Measurements from ENCODE around the gene SLFN12L. TPM values are rescaled to one million over a fixed set of nuclear protein-coding genes. Genes with fewer than 3 reads are reported as not detected.
"Not testable (repeated sequence)": the region's sequence is repeated elsewhere in the genome, so short reads cannot be mapped to it uniquely, and the experiment has no call there.

SLFN12L gene
- polyA plus RNA-seq, 1 of the 3 experiments (the other 2 are of a cell fraction) = not detected

DNA sequence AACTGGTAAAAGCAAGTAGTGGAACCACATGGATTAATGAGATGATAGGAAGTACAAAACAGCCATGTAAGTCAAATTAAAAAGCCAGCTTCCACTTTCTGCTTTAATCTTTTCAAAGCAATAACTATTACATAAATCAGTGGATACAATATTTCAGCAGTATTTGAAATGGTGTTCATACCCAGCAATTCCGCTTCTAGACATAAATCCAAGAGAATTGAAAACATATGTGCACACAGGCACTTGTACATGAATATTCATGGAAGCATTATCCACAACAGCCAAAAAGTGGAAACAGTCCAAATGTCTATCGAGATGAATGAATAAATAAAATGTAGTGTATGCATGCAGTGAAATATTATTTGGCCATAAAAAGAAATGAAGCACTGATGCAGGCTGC is 27.4 kb downstream of the SLFN12L start (continued):
- TF ChIP-seq TCF12 (IDR thresholded peaks at IDR 0.05) (no peak), SIN3A (IDR thresholded peaks at IDR 0.05; ENCODE audit: borderline replicate concordance, low read depth, low read length) (no peak)

DNA sequence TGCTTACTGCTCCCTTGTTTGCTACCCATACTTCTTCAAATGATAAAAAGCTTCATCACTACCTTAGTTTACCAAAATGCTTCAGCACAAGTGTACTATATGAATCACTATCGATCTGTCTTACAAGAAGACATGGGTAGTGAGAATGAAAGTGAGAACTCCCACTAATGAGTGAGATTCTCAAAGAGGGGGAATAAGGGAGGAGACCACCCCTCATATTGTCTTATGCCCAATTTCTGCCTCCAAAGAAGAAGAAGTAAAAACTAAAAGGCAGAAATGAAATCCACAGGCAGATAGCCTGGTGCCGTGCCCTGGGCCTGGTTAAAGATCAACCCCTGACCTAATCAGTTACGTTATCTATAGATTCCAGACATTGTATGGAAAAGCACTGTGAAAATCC is 29.8 kb downstream of the SLFN12L start:
- WGBS (ENCODE audit: low lambda C conversion rate) = 3% methylated on average over 3 of the region's 3 CpGs
- POLR2A ChIA-PET; H3K9me2 ChIP-seq; H3K4me3 ChIP-seq (ENCODE audit: low read depth in 2 of 2, low read length in 1 of 2); H3K9me3 ChIP-seq; H3K4me2 ChIP-seq; H3K79me2 ChIP-seq (ENCODE audit: insufficient read depth); DNase-seq; H3F3A ChIP-seq (replicated peaks; ENCODE audit: insufficient read depth); H3K9ac ChIP-seq; H3K36me3 ChIP-seq (replicated peaks in 1 of 2; ENCODE audit: control insufficient read depth in 1 of 2, insufficient read depth in 2 of 2, low read length in 1 of 2); H2AFZ ChIP-seq (ENCODE audit: low read depth); H3K27ac ChIP-seq (ENCODE audit: low read depth in 2 of 2, low read length in 1 of 2); CTCF ChIA-PET; H3K4me1 ChIP-seq (ENCODE audit: control insufficient read depth in 1 of 2, insufficient read depth in 2 of 2, low read depth in 1 of 2, low read length in 1 of 2); H3K27me3 ChIP-seq (ENCODE audit: insufficient read depth); H4K20me1 ChIP-seq (ENCODE audit: insufficient read depth): not testable (repeated sequence)

DNA sequence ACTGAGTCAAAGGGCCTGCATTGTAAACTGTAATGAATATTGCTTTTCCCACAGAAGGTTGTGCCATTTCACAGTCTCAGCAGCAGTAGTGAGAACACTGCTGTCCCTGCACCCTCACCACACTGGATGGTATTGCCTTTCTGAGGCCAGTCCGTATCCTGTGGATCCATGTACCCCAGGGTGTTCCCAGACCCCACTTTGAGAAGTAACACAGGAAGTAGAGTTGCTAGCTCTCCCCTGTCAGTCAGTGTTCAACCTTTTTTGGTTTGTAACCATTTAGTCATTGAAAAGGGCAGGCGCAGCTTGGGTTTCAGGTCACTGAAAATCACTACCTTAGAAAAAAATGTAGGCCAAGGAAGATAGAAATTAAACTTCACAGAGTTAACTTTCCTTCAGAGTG is 37.9 kb downstream of the SLFN12L start:
- no peaks in the 10 kb centered on the region for H3K79me2 ChIP-seq (ENCODE audit: insufficient read depth)
- POLR2A ChIA-PET = no interaction called here
- no peaks in the 10 kb centered on the region for H3K9me2 ChIP-seq
- H3K27ac ChIP-seq (ENCODE audit: low read depth in 2 of 2, low read length in 1 of 2) = no peak overlapping the region
- DNase-seq = no peak
- no peak for TF ChIP-seq RXRA (IDR thresholded peaks at IDR 0.05; ENCODE audit: borderline replicate concordance, low read depth)
- TF ChIP-seq RCOR1 (IDR thresholded peaks at IDR 0.05; ENCODE audit: low read length) = no peak
- no peak overlapping the region for H3K4me2 ChIP-seq
- H3F3A ChIP-seq (replicated peaks; ENCODE audit: insufficient read depth) = no peaks in the 10 kb centered on the region
- CTCF ChIA-PET = interaction anchor here (1.3 kb wide), 1 partner anchor 40 kb away, joined by 8 read pairs; no protein-coding TSS in a partner anchor
- 19% methylated on average over 2 of the region's 2 CpGs for WGBS (ENCODE audit: low lambda C conversion rate)
- H3K27me3 ChIP-seq (ENCODE audit: insufficient read depth) = peaks cover 60% of the 10 kb centered on the region
- H3K4me1 ChIP-seq (ENCODE audit: control insufficient read depth in 1 of 2, insufficient read depth in 2 of 2, low read depth in 1 of 2, low read length in 1 of 2) = no peaks in the 10 kb centered on the region
- H3K4me3 ChIP-seq (ENCODE audit: low read depth in 2 of 2, low read length in 1 of 2) = no peak overlapping the region
- no peak overlapping the region for H2AFZ ChIP-seq (ENCODE audit: low read depth)
- H3K9ac ChIP-seq = no peak overlapping the region
- H4K20me1 ChIP-seq (ENCODE audit: insufficient read depth) = no peaks in the 10 kb centered on the region
- H3K36me3 ChIP-seq (replicated peaks in 1 of 2; ENCODE audit: control insufficient read depth in 1 of 2, insufficient read depth in 2 of 2, low read length in 1 of 2) = no peaks in the 10 kb centered on the region
- no peaks in the 10 kb centered on the region for H3K9me3 ChIP-seq

DNA sequence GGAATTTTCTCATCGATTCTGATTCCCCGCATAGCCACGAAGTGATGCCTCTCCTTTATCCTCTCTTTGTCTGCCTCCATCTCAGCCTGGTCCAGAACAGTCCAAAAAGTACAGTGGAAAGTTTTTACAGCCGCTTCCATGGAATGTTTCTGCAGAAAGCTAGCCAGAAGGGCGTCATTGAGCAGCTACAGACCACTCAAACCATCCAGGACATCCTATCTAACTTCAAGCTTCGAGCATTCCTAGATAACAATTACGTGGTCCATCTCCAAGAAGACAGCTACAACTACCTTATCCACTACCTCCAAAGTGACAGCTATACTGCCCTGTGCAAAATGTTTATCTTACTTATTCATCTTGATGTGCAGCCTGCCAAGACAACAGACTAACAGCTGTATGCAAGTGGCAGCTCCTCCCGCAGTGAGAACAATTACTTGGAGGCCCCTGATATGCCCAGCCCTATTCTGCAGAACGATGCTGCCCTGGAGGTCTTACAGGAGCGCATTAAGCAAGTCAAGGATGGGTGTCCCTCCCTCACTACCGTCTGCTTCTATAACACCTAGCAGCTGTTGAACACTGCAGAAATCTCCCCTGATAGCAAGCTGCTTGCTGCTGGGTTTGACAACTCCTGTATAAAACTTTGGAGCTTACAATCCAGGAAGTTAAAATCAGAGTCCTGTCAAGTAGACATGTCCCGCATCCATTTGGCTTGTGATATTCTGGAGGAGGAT is 38.9 kb downstream of the SLFN12L start:
- no peak overlapping the region for H3K4me3 ChIP-seq (ENCODE audit: low read depth in 2 of 2, low read length in 1 of 2)
- ChIA-PET POLR2A (no interaction called here), CTCF (interaction anchor here (1.3 kb wide), 1 partner anchor 41 kb away, joined by 8 read pairs; no protein-coding TSS in a partner anchor)
- no peaks in the 10 kb centered on the region for H4K20me1 ChIP-seq (ENCODE audit: insufficient read depth)
- no peak overlapping the region for H2AFZ ChIP-seq (ENCODE audit: low read depth)
- no peak overlapping the region for H3K9ac ChIP-seq
- no peaks in the 10 kb centered on the region for H3K9me3 ChIP-seq
- no peaks in the 10 kb centered on the region for H3K79me2 ChIP-seq (ENCODE audit: insufficient read depth)
- 17% methylated on average over 11 of the region's 12 CpGs for WGBS (ENCODE audit: low lambda C conversion rate)
- no peaks in the 10 kb centered on the region for H3K4me1 ChIP-seq (ENCODE audit: control insufficient read depth in 1 of 2, insufficient read depth in 2 of 2, low read depth in 1 of 2, low read length in 1 of 2)
- H3K9me2 ChIP-seq = no peaks in the 10 kb centered on the region
- no peak overlapping the region for H3K4me2 ChIP-seq
- no peak overlapping the region for H3K27ac ChIP-seq (ENCODE audit: low read depth in 2 of 2, low read length in 1 of 2)
- DNase-seq = no peak
- H3K27me3 ChIP-seq (ENCODE audit: insufficient read depth) = peaks cover 66% of the 10 kb centered on the region
- H3F3A ChIP-seq (replicated peaks; ENCODE audit: insufficient read depth) = no peaks in the 10 kb centered on the region
- H3K36me3 ChIP-seq (replicated peaks in 1 of 2; ENCODE audit: control insufficient read depth in 1 of 2, insufficient read depth in 2 of 2, low read length in 1 of 2) = no peaks in the 10 kb centered on the region
- TF ChIP-seq, protein P1, sequence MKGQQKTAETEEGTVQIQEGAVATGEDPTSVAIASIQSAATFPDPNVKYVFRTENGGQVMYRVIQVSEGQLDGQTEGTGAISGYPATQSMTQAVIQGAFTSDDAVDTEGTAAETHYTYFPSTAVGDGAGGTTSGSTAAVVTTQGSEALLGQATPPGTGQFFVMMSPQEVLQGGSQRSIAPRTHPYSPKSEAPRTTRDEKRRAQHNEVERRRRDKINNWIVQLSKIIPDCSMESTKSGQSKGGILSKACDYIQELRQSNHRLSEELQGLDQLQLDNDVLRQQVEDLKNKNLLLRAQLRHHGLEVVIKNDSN (IDR thresholded peaks at IDR 0.05; ENCODE audit: borderline replicate concordance, low read depth) = no peak
- TF ChIP-seq, protein P2, sequence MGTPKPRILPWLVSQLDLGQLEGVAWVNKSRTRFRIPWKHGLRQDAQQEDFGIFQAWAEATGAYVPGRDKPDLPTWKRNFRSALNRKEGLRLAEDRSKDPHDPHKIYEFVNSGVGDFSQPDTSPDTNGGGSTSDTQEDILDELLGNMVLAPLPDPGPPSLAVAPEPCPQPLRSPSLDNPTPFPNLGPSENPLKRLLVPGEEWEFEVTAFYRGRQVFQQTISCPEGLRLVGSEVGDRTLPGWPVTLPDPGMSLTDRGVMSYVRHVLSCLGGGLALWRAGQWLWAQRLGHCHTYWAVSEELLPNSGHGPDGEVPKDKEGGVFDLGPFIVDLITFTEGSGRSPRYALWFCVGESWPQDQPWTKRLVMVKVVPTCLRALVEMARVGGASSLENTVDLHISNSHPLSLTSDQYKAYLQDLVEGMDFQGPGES (IDR thresholded peaks at IDR 0.05; ENCODE audit: low read depth, low read length) = no peak
- TF ChIP-seq EP300 (IDR thresholded peaks at IDR 0.05; ENCODE audit: borderline replicate concordance in 1 of 2, low read depth in 1 of 2, low read length in 1 of 2) = no peak
- TF ChIP-seq RCOR1 (IDR thresholded peaks at IDR 0.05; ENCODE audit: low read length) = no peak
- TF ChIP-seq, protein P3, sequence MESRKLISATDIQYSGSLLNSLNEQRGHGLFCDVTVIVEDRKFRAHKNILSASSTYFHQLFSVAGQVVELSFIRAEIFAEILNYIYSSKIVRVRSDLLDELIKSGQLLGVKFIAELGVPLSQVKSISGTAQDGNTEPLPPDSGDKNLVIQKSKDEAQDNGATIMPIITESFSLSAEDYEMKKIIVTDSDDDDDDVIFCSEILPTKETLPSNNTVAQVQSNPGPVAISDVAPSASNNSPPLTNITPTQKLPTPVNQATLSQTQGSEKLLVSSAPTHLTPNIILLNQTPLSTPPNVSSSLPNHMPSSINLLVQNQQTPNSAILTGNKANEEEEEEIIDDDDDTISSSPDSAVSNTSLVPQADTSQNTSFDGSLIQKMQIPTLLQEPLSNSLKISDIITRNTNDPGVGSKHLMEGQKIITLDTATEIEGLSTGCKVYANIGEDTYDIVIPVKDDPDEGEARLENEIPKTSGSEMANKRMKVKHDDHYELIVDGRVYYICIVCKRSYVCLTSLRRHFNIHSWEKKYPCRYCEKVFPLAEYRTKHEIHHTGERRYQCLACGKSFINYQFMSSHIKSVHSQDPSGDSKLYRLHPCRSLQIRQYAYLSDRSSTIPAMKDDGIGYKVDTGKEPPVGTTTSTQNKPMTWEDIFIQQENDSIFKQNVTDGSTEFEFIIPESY (IDR thresholded peaks at IDR 0.05; ENCODE audit: borderline replicate concordance, low read depth) = no peak
